ENCODE data around the gene MEIS2. TPM values are rescaled to one million over a fixed set of nuclear protein-coding genes. Genes with fewer than 3 reads are reported as not detected.
A peak's percentile ranks its signal among the peaks of the same experiment; 100 is the strongest.

MEIS2 gene
- polyA plus RNA-seq, 1 donor from 2014 or later, result 825 TPM

GRCh38 chr15:37098468-37099318 is 1.7 kb downstream of the MEIS2 start:
- Histone ChIP-seq H3K27ac (ENCODE audit: low read length) (peak overlapping the region; percentile 99), H2AFZ (ENCODE audit: low read depth, low read length) (no peak overlapping the region), H3K79me2 (replicated peaks; ENCODE audit: insufficient read depth, low read length) (peaks cover 84% of the 10 kb centered on the region), H3K9ac (ENCODE audit: low read length) (peak overlapping the region; percentile 100), H4K20me1 (ENCODE audit: insufficient read depth) (no peaks in the 10 kb centered on the region), H3K9me2 (ENCODE audit: insufficient read depth, low read length) (no peaks in the 10 kb centered on the region), H3F3A (ENCODE audit: insufficient read depth, low read length, poor library complexity, severe bottlenecking) (peaks cover 22% of the 10 kb centered on the region), H3K36me3 (ENCODE audit: insufficient read depth, low read length) (peaks cover 14% of the 10 kb centered on the region), H3K9me3 (ENCODE audit: low read length) (no peaks in the 10 kb centered on the region), H3K27me3 (ENCODE audit: insufficient read depth, low read depth, low read length) (peaks cover 9% of the 10 kb centered on the region), H3K4me3 (ENCODE audit: low read length) (peak overlapping the region; percentile 93), H3K4me2 (ENCODE audit: low read length) (no peak overlapping the region)
- TF ChIP-seq POLR2AphosphoS5 (IDR thresholded peaks at IDR 0.05) (peak; percentile 83), REST (IDR thresholded peaks at IDR 0.05; ENCODE audit: borderline replicate concordance) (no peak), SMC3 (conservative IDR thresholded peaks at IDR 0.05; ENCODE audit: poor library complexity) (peak; percentile 38), CTCF (IDR thresholded peaks at IDR 0.05; ENCODE audit: poor library complexity, severe bottlenecking) (no peak), EP300 (conservative IDR thresholded peaks at IDR 0.05; ENCODE audit: poor library complexity, severe bottlenecking) (no peak), EZH2 (IDR thresholded peaks at IDR 0.05; ENCODE audit: borderline replicate concordance, insufficient read depth, low read length, poor library complexity, severe bottlenecking) (no peak), MXI1 (conservative IDR thresholded peaks at IDR 0.05; ENCODE audit: poor library complexity, severe bottlenecking) (peak; percentile 22), TAF1 (IDR thresholded peaks at IDR 0.05; ENCODE audit: low read depth) (peak; percentile 60), RAD21 (conservative IDR thresholded peaks at IDR 0.05) (peak; percentile 18)

GRCh38 chr15:37097144-37097919 is 3.0 kb downstream of the MEIS2 start:
- no peak for TF ChIP-seq EZH2 (IDR thresholded peaks at IDR 0.05; ENCODE audit: borderline replicate concordance, insufficient read depth, low read length, poor library complexity, severe bottlenecking)
- TF ChIP-seq REST (IDR thresholded peaks at IDR 0.05; ENCODE audit: borderline replicate concordance), result peak; percentile 69
- no peak for TF ChIP-seq EP300 (conservative IDR thresholded peaks at IDR 0.05; ENCODE audit: poor library complexity, severe bottlenecking)
- peak; percentile 48 for TF ChIP-seq POLR2AphosphoS5 (IDR thresholded peaks at IDR 0.05)
- no peak for TF ChIP-seq CTCF (IDR thresholded peaks at IDR 0.05; ENCODE audit: poor library complexity, severe bottlenecking)
- Histone ChIP-seq H3F3A (ENCODE audit: insufficient read depth, low read length, poor library complexity, severe bottlenecking) (peaks cover 23% of the 10 kb centered on the region), H3K4me2 (ENCODE audit: low read length) (no peak overlapping the region), H3K36me3 (ENCODE audit: insufficient read depth, low read length) (peaks cover 24% of the 10 kb centered on the region), H3K9me2 (ENCODE audit: insufficient read depth, low read length) (no peaks in the 10 kb centered on the region), H3K27ac (ENCODE audit: low read length) (peak overlapping the region; percentile 99), H3K27me3 (ENCODE audit: insufficient read depth, low read depth, low read length) (peaks cover 2% of the 10 kb centered on the region), H3K9me3 (ENCODE audit: low read length) (no peaks in the 10 kb centered on the region), H4K20me1 (ENCODE audit: insufficient read depth) (no peaks in the 10 kb centered on the region), H2AFZ (ENCODE audit: low read depth, low read length) (no peak overlapping the region), H3K9ac (ENCODE audit: low read length) (peak overlapping the region; percentile 100), H3K4me3 (ENCODE audit: low read length) (peak overlapping the region; percentile 93), H3K79me2 (replicated peaks; ENCODE audit: insufficient read depth, low read length) (peaks cover 84% of the 10 kb centered on the region)
